A673 (cell line): ENCODE data around the gene MPZL1. TPM values are rescaled to one million over a fixed set of nuclear protein-coding genes. Genes with fewer than 3 reads are reported as not detected.

Experiments used
- BruUV-seq: library from RNA; stranded (reverse); fragments of 400-500 nt; replicated peaks from 2 replicates; lab custom pipeline; 2021; lab: Mats Ljungman, UMichigan
- CTCF ChIA-PET: fragments of 300-600 bp; sonication (Branson Sonifier 250); formaldehyde crosslinking; loops from one replicate; lab custom pipeline; 2022; ENCODE audit warnings: antibody characterized with exemption; lab: Charles Lee
- POLR2A ChIA-PET: fragments of 300-600 bp; sonication (Branson Sonifier 250); formaldehyde crosslinking; loops from one replicate; lab custom pipeline; 2022; ENCODE audit warnings: antibody characterized with exemption; ENCODE audit not compliant: low non-redundant PET; lab: Charles Lee
- DNase-seq: peaks from one replicate; pipeline ENCODE4 v3.0.0-alpha.2; 2015; ENCODE audit warnings: low spot score
- H3K27ac ChIP-seq: fragments of 200-600 bp; sonication (generic); 2 replicates; pipeline ENCODE4 v1.5.1; 2016; ENCODE audit warnings: mixed run types, low read depth, mild to moderate bottlenecking, mixed read lengths, antibody characterized with exemption, low read length; ENCODE audit not compliant: poor library complexity, severe bottlenecking
- H3K27me3 ChIP-seq: fragments of 200-600 bp; sonication (generic); replicated peaks from 2 replicates; pipeline ENCODE4 v1.6.1; 2017; ENCODE audit warnings: mixed run types, low read depth, mild to moderate bottlenecking, mixed read lengths, antibody characterized with exemption, low read length; ENCODE audit not compliant: insufficient read depth, poor library complexity
- H3K36me3 ChIP-seq: fragments of 200-600 bp; sonication (generic); 2 replicates; pipeline ENCODE4 v1.6.1; 2016; ENCODE audit warnings: mixed run types, mild to moderate bottlenecking, mixed read lengths, antibody characterized with exemption, low read length; ENCODE audit not compliant: insufficient read depth, poor library complexity, severe bottlenecking
- H3K4me1 ChIP-seq: fragments of 200-600 bp; sonication (generic); 2 replicates; pipeline ENCODE4 v1.6.1; 2017; ENCODE audit warnings: mixed run types, mild to moderate bottlenecking, mixed read lengths, antibody characterized with exemption, low read length; ENCODE audit not compliant: insufficient read depth, poor library complexity, severe bottlenecking
- H3K4me3 ChIP-seq: fragments of 200-600 bp; sonication (generic); 2 replicates; pipeline ENCODE4 v1.5.1; 2016; ENCODE audit warnings: low read depth, mixed run types, mild to moderate bottlenecking, mixed read lengths, low read length; ENCODE audit not compliant: poor library complexity, severe bottlenecking
- H3K9me3 ChIP-seq: fragments of 200-600 bp; sonication (generic); 2 replicates; pipeline ENCODE4 v1.6.1; 2016; ENCODE audit warnings: mixed run types, low read depth, mild to moderate bottlenecking, mixed read lengths, antibody characterized with exemption, low read length; ENCODE audit not compliant: poor library complexity, severe bottlenecking
- EZH2 ChIP-seq: fragments of 200-600 bp; sonication (generic); IDR thresholded peaks from 2 replicates; pipeline ENCODE4 v1.6.1; 2017; ENCODE audit warnings: borderline replicate concordance, low read depth, mild to moderate bottlenecking, mixed read lengths, antibody characterized with exemption, low read length; ENCODE audit not compliant: poor library complexity, severe bottlenecking
- intact Hi-C: fragments of 100-400 bp; cut with micrococcal nuclease; formaldehyde crosslinking; loops from one replicate; pipeline ENCODE4 v1.10.0; 2022; ENCODE audit not compliant: unreplicated experiment
- total RNA-seq: library from RNA; stranded (reverse); gene quantifications from 2 replicates; pipeline ENCODE4 v1.2.3, GENCODE V29; 2021
- TF ChIP-seq, protein P1 (sequence below): fragments of 300-800, 200-600 bp; sonication (generic); conservative IDR thresholded peaks from 2 replicates; pipeline ENCODE4 v1.5.1; 2017; ENCODE audit warnings: low read depth, mild to moderate bottlenecking, antibody characterized with exemption, low read length, moderate library complexity, mixed read lengths

The MPZL1 gene
- total RNA-seq, 1 experiment from 2014 or later = 87.8 TPM

DNA sequence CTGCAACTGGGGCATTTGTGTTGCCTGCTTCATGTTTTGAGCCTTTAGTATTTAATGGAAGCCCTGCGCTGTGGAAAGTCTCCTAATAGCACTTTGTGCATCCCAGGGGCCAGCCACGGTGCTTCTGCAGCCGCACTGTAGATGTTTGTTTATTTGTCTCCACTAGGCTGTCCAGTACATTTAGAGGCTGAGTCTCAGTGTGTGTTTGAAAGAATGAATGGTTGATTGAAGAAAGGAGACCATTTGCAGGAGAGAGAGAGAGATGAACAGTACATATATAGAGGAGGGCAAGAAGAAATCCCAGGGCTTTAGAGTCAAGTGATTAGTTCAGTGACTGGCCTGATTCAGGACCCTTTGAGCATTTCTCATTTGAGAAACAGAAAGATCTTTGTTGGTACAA lies 33.9 kb downstream of the MPZL1 start:
- Histone ChIP-seq H3K9me3 (no peaks in the 10 kb centered on the region), H3K27ac (no peak overlapping the region), H3K4me3 (no peak overlapping the region), H3K4me1 (peaks cover 7% of the 10 kb centered on the region), H3K36me3 (no peaks in the 10 kb centered on the region), H3K27me3 (no peaks in the 10 kb centered on the region)
- ChIA-PET POLR2A (no interaction called here), CTCF (no interaction called here)
- intact Hi-C loops = no loop called here
- no peak for DNase-seq
- no peak for TF ChIP-seq EZH2
- TF ChIP-seq, protein P1, sequence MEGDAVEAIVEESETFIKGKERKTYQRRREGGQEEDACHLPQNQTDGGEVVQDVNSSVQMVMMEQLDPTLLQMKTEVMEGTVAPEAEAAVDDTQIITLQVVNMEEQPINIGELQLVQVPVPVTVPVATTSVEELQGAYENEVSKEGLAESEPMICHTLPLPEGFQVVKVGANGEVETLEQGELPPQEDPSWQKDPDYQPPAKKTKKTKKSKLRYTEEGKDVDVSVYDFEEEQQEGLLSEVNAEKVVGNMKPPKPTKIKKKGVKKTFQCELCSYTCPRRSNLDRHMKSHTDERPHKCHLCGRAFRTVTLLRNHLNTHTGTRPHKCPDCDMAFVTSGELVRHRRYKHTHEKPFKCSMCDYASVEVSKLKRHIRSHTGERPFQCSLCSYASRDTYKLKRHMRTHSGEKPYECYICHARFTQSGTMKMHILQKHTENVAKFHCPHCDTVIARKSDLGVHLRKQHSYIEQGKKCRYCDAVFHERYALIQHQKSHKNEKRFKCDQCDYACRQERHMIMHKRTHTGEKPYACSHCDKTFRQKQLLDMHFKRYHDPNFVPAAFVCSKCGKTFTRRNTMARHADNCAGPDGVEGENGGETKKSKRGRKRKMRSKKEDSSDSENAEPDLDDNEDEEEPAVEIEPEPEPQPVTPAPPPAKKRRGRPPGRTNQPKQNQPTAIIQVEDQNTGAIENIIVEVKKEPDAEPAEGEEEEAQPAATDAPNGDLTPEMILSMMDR = no peak
- BruUV-seq = no TSS peak

DNA sequence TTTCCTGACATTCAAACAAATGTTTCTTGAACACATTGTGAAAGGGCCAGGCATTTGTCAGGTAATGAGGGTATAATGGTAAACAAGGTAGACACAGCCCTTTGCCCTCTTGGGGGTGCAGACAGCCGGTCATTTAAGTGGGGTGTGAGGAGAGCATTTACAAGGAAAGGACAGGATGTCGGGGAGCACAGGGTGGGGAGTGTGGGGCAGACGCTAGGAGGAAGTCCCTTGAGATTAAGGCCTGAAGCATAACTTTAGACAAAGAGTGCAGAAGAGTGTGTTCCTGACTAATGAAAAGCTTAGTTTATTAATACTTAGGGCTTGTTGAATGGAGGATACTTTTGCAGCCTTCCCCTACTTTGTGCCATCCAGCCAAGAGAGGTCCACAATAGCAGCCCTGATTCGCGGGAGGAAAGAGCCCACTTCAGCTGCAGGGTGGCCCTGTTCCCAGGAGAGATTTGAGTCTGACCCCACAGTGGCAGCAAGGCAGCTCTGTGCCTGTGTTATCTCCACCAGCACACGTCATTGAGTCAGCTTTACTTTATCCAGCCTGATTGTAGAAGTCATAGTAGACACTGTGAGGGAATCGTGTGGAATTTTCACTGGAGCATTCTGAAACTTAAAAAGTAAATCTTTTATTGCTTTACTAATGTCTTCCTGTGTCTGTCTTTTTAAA lies 35.1 kb downstream of the MPZL1 start:
- peak; percentile 7 for DNase-seq
- BruUV-seq = no TSS peak
- intact Hi-C loops = no loop called here

DNA sequence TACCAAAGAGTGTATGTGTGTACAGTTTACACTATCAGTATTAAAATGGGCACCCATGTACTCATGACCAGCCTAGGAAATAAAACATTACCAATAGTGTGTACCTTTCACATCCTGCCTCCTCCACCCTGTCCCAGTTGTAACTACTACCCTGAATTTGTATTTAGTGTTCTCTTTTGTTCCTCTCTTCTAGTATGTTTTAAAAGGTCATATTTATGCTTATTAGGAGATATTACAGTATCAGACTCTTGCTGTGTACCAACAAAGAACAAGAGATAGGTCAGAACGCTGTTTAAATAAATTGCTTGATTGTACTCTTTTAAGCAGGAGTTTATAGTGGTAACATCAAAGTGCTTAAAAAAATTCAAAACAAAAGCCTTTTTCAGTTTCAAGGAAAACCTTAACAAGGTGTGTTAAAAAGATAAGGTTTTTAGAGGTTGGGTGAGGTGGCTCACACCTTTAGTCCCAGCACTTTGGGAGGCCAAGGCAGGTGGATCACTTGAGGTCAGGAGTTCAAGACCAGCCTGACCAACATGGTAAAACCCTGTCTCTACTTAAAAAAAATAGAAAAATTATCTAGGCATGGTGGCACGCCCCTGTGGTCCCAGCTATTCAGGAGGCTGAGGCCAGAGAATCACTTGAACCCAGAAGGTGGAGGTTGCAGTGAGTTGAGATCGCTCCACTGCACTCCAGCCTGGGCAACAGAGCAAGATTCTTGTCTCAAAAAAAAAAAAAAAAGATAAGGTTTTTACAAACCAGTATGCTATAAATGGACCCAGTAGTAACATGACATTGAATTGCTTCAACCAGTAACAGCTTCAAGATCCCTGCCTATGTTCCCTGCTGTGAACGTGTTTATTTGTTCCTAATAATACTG lies 35.9 kb downstream of the MPZL1 start:
- no TSS peak for BruUV-seq
- CTCF ChIA-PET = no interaction called here
- TF ChIP-seq, protein P1 = no peak
- TF ChIP-seq EZH2 = no peak

More for the DNA sequence above, 35.1 kb downstream of the MPZL1 start:
- no peaks in the 10 kb centered on the region for H3K9me3 ChIP-seq
- ChIA-PET CTCF (no interaction called here), POLR2A (no interaction called here)
- no peaks in the 10 kb centered on the region for H3K36me3 ChIP-seq
- no peaks in the 10 kb centered on the region for H3K27me3 ChIP-seq
- TF ChIP-seq, protein P1 = no peak
- no peak for TF ChIP-seq EZH2
- no peak overlapping the region for H3K27ac ChIP-seq
- H3K4me1 ChIP-seq = peaks cover 12% of the 10 kb centered on the region
- no peak overlapping the region for H3K4me3 ChIP-seq

More for the DNA sequence above, 35.9 kb downstream of the MPZL1 start:
- Histone ChIP-seq H3K4me3 (no peak overlapping the region), H3K4me1 (peaks cover 12% of the 10 kb centered on the region), H3K27ac (no peak overlapping the region), H3K27me3 (no peaks in the 10 kb centered on the region), H3K36me3 (no peaks in the 10 kb centered on the region), H3K9me3 (no peaks in the 10 kb centered on the region)
- DNase-seq = no peak
- POLR2A ChIA-PET = no interaction called here
- intact Hi-C loops = no loop called here
